Stimulated activated CD4-positive, alpha-beta T cell treated with anti-CD3 and anti-CD28 coated beads, Interleukin-1b, Interleukin-23, amount 100 ng/mL, for 48 hours (primary cell): ENCODE data around the gene ADAMTS17.

ENCODE experiments used
- DNase-seq: peaks from one replicate; pipeline ENCODE4 v3.0.0-alpha.2; 2020

ADAMTS17 gene

GRCh38 chr15:100121285-100121684 lies 220.5 kb downstream of the ADAMTS17 start:
- no peak for DNase-seq

- DNase-seq: no peak
Observed at GRCh38 chr15:100120111-100120510, 221.7 kb downstream of the ADAMTS17 start.

GRCh38 chr15:100118546-100118945 lies 223.2 kb downstream of the ADAMTS17 start:
- DNase-seq: no peak

- no peak for DNase-seq
Observed at GRCh38 chr15:100116416-100117190, 225.2 kb downstream of the ADAMTS17 start.

- no peak for DNase-seq
Observed at GRCh38 chr15:100115711-100116090, 226.1 kb downstream of the ADAMTS17 start.

GRCh38 chr15:100115066-100115710 lies 226.6 kb downstream of the ADAMTS17 start:
- DNase-seq: no peak

GRCh38 chr15:100114571-100114970 lies 227.2 kb downstream of the ADAMTS17 start:
- no peak for DNase-seq

- peak; percentile 21 for DNase-seq
Observed at GRCh38 chr15:100114100-100114499, 227.7 kb downstream of the ADAMTS17 start.

- DNase-seq: no peak
Observed at GRCh38 chr15:100113351-100114080, 228.3 kb downstream of the ADAMTS17 start.

GRCh38 chr15:100112636-100113305 lies 229.0 kb downstream of the ADAMTS17 start:
- no peak for DNase-seq

GRCh38 chr15:100112061-100112420 lies 229.7 kb downstream of the ADAMTS17 start:
- DNase-seq: no peak

- DNase-seq: peak; percentile 64
Observed at GRCh38 chr15:100111125-100112060, 230.4 kb downstream of the ADAMTS17 start.

- DNase-seq: no peak
Observed at GRCh38 chr15:100109486-100110035, 232.2 kb downstream of the ADAMTS17 start.

GRCh38 chr15:100108846-100109245 lies 232.9 kb downstream of the ADAMTS17 start:
- DNase-seq: no peak

GRCh38 chr15:100108346-100108745 lies 233.4 kb downstream of the ADAMTS17 start:
- DNase-seq: no peak

GRCh38 chr15:100107606-100108225 lies 234.1 kb downstream of the ADAMTS17 start:
- DNase-seq: no peak

- DNase-seq: no peak
Observed at GRCh38 chr15:100107151-100107550, 234.6 kb downstream of the ADAMTS17 start.

- DNase-seq: no peak
Observed at GRCh38 chr15:100106732-100107131, 235.0 kb downstream of the ADAMTS17 start.

GRCh38 chr15:100105101-100105500 lies 236.7 kb downstream of the ADAMTS17 start:
- DNase-seq: no peak

- no peak for DNase-seq
Observed at GRCh38 chr15:100104245-100104644, 237.5 kb downstream of the ADAMTS17 start.

- DNase-seq: no peak
Observed at GRCh38 chr15:100103828-100104227, 237.9 kb downstream of the ADAMTS17 start.
